Endodermal cell (in vitro differentiated cells): ENCODE measurements around the gene PHRF1. TPM values are rescaled to one million over a fixed set of nuclear protein-coding genes. Genes with fewer than 3 reads are reported as not detected.

Source experiments
- DNase-seq: peaks from one replicate; pipeline ENCODE4 v3.0.0-alpha.2; 2017
- H3K27ac ChIP-seq: 2 replicates; pipeline ENCODE4 v1.5.1; 2013; ENCODE audit warnings: mild to moderate bottlenecking, low read depth, low read length, moderate library complexity
- H3K27me3 ChIP-seq: 2 replicates; pipeline ENCODE4 v1.6.1; 2013; ENCODE audit warnings: mild to moderate bottlenecking, low read length, moderate library complexity; ENCODE audit not compliant: insufficient read depth, control insufficient read depth, poor library complexity, severe bottlenecking
- H3K36me3 ChIP-seq: 2 replicates; pipeline ENCODE4 v1.7.0; 2013; ENCODE audit warnings: mild to moderate bottlenecking, low read length, moderate library complexity; ENCODE audit not compliant: control insufficient read depth, insufficient read depth
- H3K4me1 ChIP-seq: one replicate; pipeline ENCODE4 v1.7.0; 2013; ENCODE audit warnings: low read length; ENCODE audit not compliant: control insufficient read depth, insufficient read depth
- H3K4me3 ChIP-seq: 2 replicates; pipeline ENCODE4 v1.5.1; 2013; ENCODE audit warnings: mild to moderate bottlenecking, low read length, moderate library complexity
- H3K9ac ChIP-seq: 2 replicates; pipeline ENCODE4 v1.6.1; 2013; ENCODE audit warnings: mild to moderate bottlenecking, low read length, moderate library complexity; ENCODE audit not compliant: poor library complexity, severe bottlenecking; ENCODE audit errors: extremely low read depth
- H3K9me3 ChIP-seq: 2 replicates; pipeline ENCODE4 v1.6.1; 2013; ENCODE audit warnings: mild to moderate bottlenecking, low read length, moderate library complexity; ENCODE audit not compliant: control insufficient read depth
- H3K27ac Mint-ChIP-seq: 2 replicates; pipeline ENCODE4 v1.8.0; 2020; ENCODE audit warnings: mixed read lengths
- H3K27me3 Mint-ChIP-seq: 2 replicates; pipeline ENCODE4 v1.8.0; 2021; ENCODE audit warnings: mild to moderate bottlenecking, mixed read lengths; ENCODE audit not compliant: insufficient read depth
- H3K36me3 Mint-ChIP-seq: 2 replicates; pipeline ENCODE4 v1.8.0; 2020; ENCODE audit warnings: low read depth, mixed read lengths
- H3K4me1 Mint-ChIP-seq: 2 replicates; pipeline ENCODE4 v1.8.0; 2020; ENCODE audit warnings: mixed read lengths
- H3K4me3 Mint-ChIP-seq: 2 replicates; pipeline ENCODE4 v1.8.0; 2020; ENCODE audit warnings: mild to moderate bottlenecking, moderate library complexity, mixed read lengths
- H3K9me3 Mint-ChIP-seq: 2 replicates; pipeline ENCODE4 v1.8.0; 2020; ENCODE audit warnings: mild to moderate bottlenecking, mixed read lengths
- CTCF ChIP-seq: fragments of 200-600 bp; sonication (generic); conservative IDR thresholded peaks from 2 replicates; pipeline ENCODE4 v1.5.0; 2021; ENCODE audit warnings: antibody characterized with exemption, mild to moderate bottlenecking
- WGBS, 2 experiments: methylation state at CpG; one replicate each; pipeline versions ENCODE4 v1.1.5 to v1.1.7; 2013; ENCODE audit warnings: missing lambda C conversion rate in 2 of 2, mixed read lengths in 1 of 2; ENCODE audit not compliant: insufficient coverage in 1 of 2, insufficient read length in 1 of 2; 5-methylcytosine and 5-hydroxymethylcytosine counted together
- total RNA-seq, 2 donors: library from RNA; stranded (reverse); fragmentation: NEBNext Ultra II Directional in 1 of 2; extraction: Animal tissue kit (Norgen Biotek cat#: 25700) in 1 of 2; gene quantifications; 2 replicates in 1 of 2; 3 replicates in 1 of 2; pipeline ENCODE4 v1.2.1, GENCODE V29; 2021

Gene PHRF1
- total RNA-seq, 2 donors from 2014 or later, result 43.4 to 48.0 TPM

DNA sequence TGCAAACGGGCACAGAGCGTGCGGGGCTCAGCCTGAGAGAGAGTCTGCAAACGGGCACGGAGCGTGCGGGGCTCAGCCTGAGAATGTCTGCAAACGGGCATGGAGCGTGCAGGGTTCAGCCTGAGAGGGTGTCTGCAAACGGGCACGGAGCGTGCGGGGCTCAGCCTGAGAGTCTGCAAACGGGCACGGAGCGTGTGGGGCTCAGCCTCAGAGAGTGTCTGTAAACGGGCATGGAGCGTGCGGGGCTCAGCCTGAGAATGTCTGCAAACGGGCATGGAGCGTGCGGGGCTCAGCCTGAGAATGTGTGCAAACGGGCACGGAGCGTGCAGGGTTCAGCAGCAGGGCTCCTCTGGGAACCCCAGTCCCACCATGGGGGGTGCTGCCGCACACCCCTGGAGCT lies 13.5 kb downstream of the PHRF1 start:
- Mint-ChIP-seq H3K4me3 (no peak overlapping the region), H3K27me3 (no peaks in the 10 kb centered on the region), H3K9me3 (no peaks in the 10 kb centered on the region), H3K4me1 (no peaks in the 10 kb centered on the region), H3K27ac (no peak overlapping the region), H3K36me3 (peaks cover 71% of the 10 kb centered on the region)
- 94 to 96% methylated on average over 26 of the region's 26 CpGs for WGBS, 2 experiments
- Histone ChIP-seq H3K9me3 (no peaks in the 10 kb centered on the region), H3K4me1 (no peaks in the 10 kb centered on the region), H3K36me3 (peaks cover 70% of the 10 kb centered on the region), H3K9ac (no peak overlapping the region), H3K27ac (no peak overlapping the region), H3K27me3 (no peaks in the 10 kb centered on the region), H3K4me3 (no peak overlapping the region)
- DNase-seq, result no peak
- no peak for TF ChIP-seq CTCF

DNA sequence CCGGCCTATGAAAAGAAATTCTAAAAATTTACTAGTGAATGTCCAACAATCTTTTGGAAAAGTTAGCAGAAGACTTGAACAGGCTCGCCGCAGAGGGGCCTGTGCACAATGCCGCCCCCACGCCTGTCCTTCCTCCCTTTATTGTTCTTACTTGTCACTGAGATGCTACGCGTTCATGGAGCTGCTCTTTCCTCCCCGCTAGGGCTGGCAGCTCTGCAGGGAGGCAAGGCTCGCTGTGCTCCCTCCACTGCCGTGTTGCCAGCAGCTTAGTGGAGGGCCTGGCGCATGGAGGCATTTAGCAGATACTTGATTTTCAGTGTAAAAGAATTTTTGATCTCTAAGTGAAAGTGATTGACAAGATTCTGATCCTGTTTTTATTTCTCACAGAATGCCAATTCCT lies 14.7 kb downstream of the PHRF1 start:
- Histone ChIP-seq H3K36me3 (peaks cover 82% of the 10 kb centered on the region), H3K4me3 (no peak overlapping the region), H3K27ac (no peak overlapping the region), H3K9me3 (no peaks in the 10 kb centered on the region), H3K27me3 (no peaks in the 10 kb centered on the region), H3K4me1 (no peaks in the 10 kb centered on the region), H3K9ac (no peak overlapping the region)
- TF ChIP-seq CTCF, result no peak
- H3K9me3 Mint-ChIP-seq, result no peaks in the 10 kb centered on the region
- DNase-seq, result no peak
- H3K4me1 Mint-ChIP-seq, result no peaks in the 10 kb centered on the region
- no peak overlapping the region for H3K27ac Mint-ChIP-seq
- peaks cover 76% of the 10 kb centered on the region for H3K36me3 Mint-ChIP-seq
- WGBS, 2 experiments, result 82 to 90% methylated on average over 11 of the region's 11 CpGs
- H3K27me3 Mint-ChIP-seq, result no peaks in the 10 kb centered on the region
- no peak overlapping the region for H3K4me3 Mint-ChIP-seq

DNA sequence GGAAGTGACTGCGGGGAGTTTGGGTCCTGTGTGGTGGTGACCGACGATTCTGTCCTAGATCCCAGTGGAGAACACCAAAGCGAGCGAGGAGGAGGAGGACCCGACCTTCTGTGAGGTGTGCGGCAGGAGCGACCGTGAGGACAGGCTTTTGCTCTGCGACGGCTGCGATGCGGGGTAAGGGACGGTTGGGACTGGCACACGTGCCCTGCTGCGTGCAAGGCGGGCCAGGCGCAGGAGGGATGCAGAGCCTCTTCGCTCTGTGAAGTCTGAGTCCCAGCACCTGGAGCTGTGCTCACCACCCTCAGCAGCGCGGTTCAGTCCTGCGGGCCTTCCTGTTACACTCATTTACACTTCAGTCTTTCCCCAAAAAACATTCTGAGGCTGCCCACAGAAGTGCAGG lies 16.2 kb downstream of the PHRF1 start:
- no peak overlapping the region for H3K9ac ChIP-seq
- TF ChIP-seq CTCF, result no peak
- H3K27me3 Mint-ChIP-seq, result no peaks in the 10 kb centered on the region
- peaks cover 76% of the 10 kb centered on the region for H3K36me3 Mint-ChIP-seq
- no peak overlapping the region for H3K4me3 ChIP-seq
- H3K27me3 ChIP-seq, result no peaks in the 10 kb centered on the region
- WGBS, 2 experiments, result 97% methylated on average over 13 to 22 of the region's 22 CpGs
- H3K9me3 ChIP-seq, result no peaks in the 10 kb centered on the region
- H3K4me3 Mint-ChIP-seq, result no peak overlapping the region
- no peaks in the 10 kb centered on the region for H3K9me3 Mint-ChIP-seq
- H3K36me3 ChIP-seq, result peaks cover 79% of the 10 kb centered on the region
- no peaks in the 10 kb centered on the region for H3K4me1 ChIP-seq
- no peak for DNase-seq
- H3K27ac Mint-ChIP-seq, result no peak overlapping the region
- no peaks in the 10 kb centered on the region for H3K4me1 Mint-ChIP-seq
- H3K27ac ChIP-seq, result no peak overlapping the region
